Measurements from ENCODE around the gene CCDC88A.

GRCh38 chr2:55361465-55362189 lies 58.0 kb downstream of the CCDC88A start:
- TF ChIP-seq CTCF (IDR thresholded peaks at IDR 0.05), result no peak
- TF ChIP-seq POLR2A (IDR thresholded peaks at IDR 0.05), result no peak

Measured in esophagus squamous epithelium (tissue), 4 donors.